Mammary epithelial cell (primary cell): ENCODE results near the gene RAB8B.

Experiments used
- EZH2 ChIP-seq: IDR thresholded peaks from 2 replicates; pipeline ENCODE4 v1.6.1; 2012; ENCODE audit warnings: low read length, inconsistent platforms, borderline replicate concordance
- TF ChIP-seq, protein P1 (sequence below), 2 donors: IDR thresholded peaks in 1 of 2; conservative IDR thresholded peaks in 1 of 2; 2 replicates each; pipeline ENCODE4 v1.5.1; 2011 to 2012; ENCODE audit warnings: inconsistent platforms in 2 of 2, low read length in 2 of 2, mild to moderate bottlenecking in 2 of 2, control low read depth in 1 of 2, low read depth in 1 of 2; ENCODE audit not compliant: insufficient read depth in 1 of 2; ENCODE audit errors: extremely low read depth in 1 of 2

DNA sequence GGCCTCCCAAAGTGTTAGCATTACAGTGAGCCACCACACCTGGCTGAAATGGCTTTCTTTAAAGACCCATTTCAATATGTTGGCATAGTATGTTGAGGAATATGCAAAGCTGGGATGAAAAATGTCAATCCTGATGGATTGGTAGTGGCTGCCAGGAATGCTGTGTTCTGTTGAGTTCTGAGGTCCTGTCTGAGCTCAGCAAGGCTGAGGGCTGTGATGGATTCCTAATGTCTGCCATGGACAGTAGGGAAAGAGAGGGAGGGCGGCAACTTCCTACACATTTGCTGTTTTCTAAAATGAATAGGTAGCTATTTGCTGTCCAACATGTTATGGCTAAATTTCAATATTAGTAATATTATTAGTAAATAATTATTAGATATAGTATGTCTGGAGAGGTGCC, 8.2 kb downstream of the RAB8B start:
- TF ChIP-seq, protein P1, sequence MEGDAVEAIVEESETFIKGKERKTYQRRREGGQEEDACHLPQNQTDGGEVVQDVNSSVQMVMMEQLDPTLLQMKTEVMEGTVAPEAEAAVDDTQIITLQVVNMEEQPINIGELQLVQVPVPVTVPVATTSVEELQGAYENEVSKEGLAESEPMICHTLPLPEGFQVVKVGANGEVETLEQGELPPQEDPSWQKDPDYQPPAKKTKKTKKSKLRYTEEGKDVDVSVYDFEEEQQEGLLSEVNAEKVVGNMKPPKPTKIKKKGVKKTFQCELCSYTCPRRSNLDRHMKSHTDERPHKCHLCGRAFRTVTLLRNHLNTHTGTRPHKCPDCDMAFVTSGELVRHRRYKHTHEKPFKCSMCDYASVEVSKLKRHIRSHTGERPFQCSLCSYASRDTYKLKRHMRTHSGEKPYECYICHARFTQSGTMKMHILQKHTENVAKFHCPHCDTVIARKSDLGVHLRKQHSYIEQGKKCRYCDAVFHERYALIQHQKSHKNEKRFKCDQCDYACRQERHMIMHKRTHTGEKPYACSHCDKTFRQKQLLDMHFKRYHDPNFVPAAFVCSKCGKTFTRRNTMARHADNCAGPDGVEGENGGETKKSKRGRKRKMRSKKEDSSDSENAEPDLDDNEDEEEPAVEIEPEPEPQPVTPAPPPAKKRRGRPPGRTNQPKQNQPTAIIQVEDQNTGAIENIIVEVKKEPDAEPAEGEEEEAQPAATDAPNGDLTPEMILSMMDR (conservative IDR thresholded peaks at IDR 0.05 in 1 of 2, IDR thresholded peaks at IDR 0.05 in 1 of 2; ENCODE audit: extremely low read depth in 1 of 2, insufficient read depth in 1 of 2, low read depth in 1 of 2, low read length in 2 of 2) = no peak
- TF ChIP-seq EZH2 = no peak
